ENCODE data around the gene POLN.

GRCh38 chr4:2092669-2093053 is 149.3 kb downstream of the POLN start:
- TF ChIP-seq, protein P1, sequence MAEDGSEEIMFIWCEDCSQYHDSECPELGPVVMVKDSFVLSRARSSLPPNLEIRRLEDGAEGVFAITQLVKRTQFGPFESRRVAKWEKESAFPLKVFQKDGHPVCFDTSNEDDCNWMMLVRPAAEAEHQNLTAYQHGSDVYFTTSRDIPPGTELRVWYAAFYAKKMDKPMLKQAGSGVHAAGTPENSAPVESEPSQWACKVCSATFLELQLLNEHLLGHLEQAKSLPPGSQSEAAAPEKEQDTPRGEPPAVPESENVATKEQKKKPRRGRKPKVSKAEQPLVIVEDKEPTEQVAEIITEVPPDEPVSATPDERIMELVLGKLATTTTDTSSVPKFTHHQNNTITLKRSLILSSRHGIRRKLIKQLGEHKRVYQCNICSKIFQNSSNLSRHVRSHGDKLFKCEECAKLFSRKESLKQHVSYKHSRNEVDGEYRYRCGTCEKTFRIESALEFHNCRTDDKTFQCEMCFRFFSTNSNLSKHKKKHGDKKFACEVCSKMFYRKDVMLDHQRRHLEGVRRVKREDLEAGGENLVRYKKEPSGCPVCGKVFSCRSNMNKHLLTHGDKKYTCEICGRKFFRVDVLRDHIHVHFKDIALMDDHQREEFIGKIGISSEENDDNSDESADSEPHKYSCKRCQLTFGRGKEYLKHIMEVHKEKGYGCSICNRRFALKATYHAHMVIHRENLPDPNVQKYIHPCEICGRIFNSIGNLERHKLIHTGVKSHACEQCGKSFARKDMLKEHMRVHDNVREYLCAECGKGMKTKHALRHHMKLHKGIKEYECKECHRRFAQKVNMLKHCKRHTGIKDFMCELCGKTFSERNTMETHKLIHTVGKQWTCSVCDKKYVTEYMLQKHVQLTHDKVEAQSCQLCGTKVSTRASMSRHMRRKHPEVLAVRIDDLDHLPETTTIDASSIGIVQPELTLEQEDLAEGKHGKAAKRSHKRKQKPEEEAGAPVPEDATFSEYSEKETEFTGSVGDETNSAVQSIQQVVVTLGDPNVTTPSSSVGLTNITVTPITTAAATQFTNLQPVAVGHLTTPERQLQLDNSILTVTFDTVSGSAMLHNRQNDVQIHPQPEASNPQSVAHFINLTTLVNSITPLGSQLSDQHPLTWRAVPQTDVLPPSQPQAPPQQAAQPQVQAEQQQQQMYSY (CRISPR knock-in tag; IDR thresholded peaks at IDR 0.05): no peak
- no peak for TF ChIP-seq CTCF (IDR thresholded peaks at IDR 0.05)
- TF ChIP-seq SP1 (CRISPR knock-in tag; conservative IDR thresholded peaks at IDR 0.05): no peak
- no peak for TF ChIP-seq ATF2 (CRISPR knock-in tag; IDR thresholded peaks at IDR 0.05; ENCODE audit: borderline replicate concordance, low read depth)
- TF ChIP-seq, protein P2, sequence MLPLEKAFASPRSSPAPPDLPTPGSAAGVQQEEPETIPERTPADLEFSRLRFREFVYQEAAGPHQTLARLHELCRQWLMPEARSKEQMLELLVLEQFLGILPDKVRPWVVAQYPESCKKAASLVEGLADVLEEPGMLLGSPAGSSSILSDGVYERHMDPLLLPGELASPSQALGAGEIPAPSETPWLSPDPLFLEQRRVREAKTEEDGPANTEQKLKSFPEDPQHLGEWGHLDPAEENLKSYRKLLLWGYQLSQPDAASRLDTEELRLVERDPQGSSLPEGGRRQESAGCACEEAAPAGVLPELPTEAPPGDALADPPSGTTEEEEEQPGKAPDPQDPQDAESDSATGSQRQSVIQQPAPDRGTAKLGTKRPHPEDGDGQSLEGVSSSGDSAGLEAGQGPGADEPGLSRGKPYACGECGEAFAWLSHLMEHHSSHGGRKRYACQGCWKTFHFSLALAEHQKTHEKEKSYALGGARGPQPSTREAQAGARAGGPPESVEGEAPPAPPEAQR (CRISPR knock-in tag; IDR thresholded peaks at IDR 0.05): no peak
- TF ChIP-seq ETV6 (CRISPR knock-in tag; IDR thresholded peaks at IDR 0.05): no peak

All from WTC11 (cell line).